DMS79 treated with DMSO at 0.1 percent for 48 hours (cell line): ENCODE results near the gene SMG9.

Experiments used
- DNase-seq: peaks from one replicate; lab custom pipeline; 2025; lab: John Stamatoyannopoulos, UW

The SMG9 gene, protein sequence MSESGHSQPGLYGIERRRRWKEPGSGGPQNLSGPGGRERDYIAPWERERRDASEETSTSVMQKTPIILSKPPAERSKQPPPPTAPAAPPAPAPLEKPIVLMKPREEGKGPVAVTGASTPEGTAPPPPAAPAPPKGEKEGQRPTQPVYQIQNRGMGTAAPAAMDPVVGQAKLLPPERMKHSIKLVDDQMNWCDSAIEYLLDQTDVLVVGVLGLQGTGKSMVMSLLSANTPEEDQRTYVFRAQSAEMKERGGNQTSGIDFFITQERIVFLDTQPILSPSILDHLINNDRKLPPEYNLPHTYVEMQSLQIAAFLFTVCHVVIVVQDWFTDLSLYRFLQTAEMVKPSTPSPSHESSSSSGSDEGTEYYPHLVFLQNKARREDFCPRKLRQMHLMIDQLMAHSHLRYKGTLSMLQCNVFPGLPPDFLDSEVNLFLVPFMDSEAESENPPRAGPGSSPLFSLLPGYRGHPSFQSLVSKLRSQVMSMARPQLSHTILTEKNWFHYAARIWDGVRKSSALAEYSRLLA

DNA sequence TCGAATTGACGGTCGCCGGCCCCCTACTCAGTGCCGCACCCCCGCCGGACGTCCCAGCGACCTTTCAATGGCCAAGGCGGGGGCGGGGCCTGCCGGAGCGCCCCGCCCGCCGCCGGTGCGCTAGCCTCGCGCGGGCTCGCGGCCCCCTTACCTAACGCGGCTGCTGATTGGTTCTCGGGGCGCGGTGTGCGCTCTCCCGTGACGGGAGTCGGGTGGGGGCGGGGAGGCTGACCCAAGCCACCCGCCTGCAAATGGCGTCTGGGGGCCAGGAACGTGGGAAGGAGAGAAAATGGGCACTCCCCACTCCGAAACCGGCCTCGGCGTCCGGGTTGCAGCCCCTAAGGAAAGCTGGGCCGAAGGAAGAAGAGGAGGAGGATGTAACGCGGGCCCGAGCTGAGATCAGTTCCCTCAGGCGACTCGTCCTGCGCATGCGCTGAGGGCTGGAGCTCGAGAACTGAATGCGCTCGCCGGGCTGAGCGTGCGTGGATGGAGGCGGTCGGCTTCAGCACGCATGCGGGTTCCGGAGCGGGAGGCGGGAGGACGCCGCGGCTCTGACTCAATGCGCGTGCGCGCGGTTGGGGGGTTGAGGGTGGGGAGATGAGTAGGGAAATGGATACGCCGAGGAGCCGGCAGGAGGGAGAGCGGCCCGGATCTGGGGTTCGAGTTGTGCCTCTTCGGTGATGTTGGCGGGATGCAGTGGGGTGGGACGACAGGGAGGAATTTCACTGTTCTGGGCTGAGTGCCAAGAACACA lies at the start of gene SMG9:
Gene SMG9 (minus strand): TSS at position 460 of the 753 bp plus-strand sequence. CDS start 4,221 bp downstream, outside the sequence.
- DNase-seq: peak; percentile 92

GRCh38 chr19:43804432-43804831 lies 49.7 kb upstream of the SMG9 start:
- DNase-seq: no peak

- DNase-seq: no peak
Observed at GRCh38 chr19:43802216-43802951, 47.6 kb upstream of the SMG9 start, which contains the start of gene LYPD5. TSS of gene LYPD5 (minus strand) at chr19:43802447. CDS start at chr19:43802380, 67 bp downstream.

DNA sequence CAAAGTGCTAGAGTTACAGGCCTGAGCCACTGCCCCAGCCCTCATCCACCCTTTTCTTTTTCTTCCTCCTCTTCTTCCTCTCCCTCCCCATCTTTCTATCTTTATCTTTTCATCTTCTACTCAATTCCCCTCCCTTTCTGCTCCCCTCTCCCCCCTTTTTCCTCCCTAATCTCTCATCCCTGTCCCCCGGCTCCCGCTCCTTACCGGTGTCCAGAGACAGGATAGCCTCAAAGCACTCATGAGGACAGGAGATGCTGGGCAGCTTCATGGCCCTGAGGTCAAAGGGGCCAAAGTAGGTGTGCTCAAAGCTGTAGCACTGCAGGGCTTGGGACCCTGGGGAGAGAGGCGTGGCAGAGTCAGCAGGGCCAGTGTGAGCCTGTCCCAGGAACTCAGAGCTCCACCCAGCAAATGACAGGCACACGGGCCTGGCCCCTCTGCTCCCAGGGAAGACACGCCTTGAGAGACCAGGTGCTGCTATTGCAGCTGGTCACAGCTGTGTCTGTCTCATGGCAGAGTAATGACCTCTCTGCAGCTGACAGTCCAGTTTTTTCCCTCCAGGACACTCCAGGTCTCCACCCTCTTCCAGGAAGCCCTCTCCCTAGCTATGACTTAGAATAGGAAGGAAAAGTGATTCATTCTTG lies 44.9 kb upstream of the SMG9 start:
- no peak for DNase-seq

GRCh38 chr19:43798546-43799409 lies 44.0 kb upstream of the SMG9 start:
- DNase-seq: peak; percentile 81

GRCh38 chr19:43798026-43798545 lies 43.3 kb upstream of the SMG9 start:
- no peak for DNase-seq

DNA sequence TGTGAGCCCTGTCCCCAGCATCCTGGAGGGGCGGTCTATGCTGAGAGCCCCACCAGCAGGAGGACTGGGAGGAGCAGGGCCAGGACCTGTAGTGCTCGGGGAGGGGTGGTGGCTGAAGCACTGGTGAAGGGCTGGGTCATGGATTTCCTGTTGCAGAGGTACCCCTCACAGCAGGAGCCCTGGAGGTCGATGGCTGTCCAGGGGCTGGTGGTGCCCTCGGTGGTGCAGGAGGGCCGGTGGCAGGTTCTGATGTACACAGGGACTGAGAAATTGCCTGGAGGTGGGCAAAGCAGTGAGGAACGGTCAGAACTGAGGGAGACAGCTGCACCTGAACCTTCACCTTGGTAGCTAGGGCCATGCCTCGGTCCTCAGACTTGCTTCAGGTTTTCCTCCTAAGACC lies 42.8 kb upstream of the SMG9 start:
- no peak for DNase-seq

- no peak for DNase-seq
Observed at GRCh38 chr19:43797118-43797517, 42.4 kb upstream of the SMG9 start.

DNA sequence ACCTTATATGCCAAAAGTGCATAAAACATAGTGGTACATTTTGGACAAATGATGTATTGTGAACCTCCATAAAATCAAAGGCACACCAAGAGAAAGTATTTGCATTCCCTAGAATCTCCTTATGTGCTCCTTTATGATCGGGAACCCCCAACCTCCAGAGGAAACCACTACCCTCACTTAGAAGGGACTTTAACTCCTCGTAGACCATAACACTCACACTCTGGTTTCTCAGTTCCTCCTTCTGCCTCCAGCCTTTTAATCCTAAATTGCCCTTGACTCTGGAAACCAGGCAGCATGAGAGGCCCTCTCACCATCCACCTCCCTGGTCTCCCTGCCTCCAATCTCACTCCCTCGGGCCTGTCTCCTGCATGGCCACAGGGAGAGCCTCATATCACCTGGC lies 35.8 kb upstream of the SMG9 start:
- no peak for DNase-seq

DNA sequence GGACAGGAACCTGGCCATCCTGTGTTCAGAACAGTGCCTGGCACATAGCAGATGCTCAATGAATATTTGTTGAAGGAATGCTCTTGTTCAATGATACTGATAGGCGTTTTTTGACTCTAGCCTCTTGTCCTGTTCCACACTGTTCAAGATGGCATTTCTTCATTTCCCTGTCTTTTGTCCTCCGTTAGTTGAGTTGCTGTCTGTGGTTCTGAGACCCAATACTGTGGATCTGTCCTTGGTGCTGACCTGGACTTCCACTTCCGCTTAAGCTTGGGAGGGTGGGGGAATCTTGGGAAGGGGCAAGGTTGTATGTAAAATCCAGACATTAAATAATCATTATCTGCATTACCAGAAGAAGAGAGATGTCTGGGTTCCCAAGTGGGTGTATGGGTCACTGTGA lies 34.3 kb upstream of the SMG9 start:
- DNase-seq: no peak

DNA sequence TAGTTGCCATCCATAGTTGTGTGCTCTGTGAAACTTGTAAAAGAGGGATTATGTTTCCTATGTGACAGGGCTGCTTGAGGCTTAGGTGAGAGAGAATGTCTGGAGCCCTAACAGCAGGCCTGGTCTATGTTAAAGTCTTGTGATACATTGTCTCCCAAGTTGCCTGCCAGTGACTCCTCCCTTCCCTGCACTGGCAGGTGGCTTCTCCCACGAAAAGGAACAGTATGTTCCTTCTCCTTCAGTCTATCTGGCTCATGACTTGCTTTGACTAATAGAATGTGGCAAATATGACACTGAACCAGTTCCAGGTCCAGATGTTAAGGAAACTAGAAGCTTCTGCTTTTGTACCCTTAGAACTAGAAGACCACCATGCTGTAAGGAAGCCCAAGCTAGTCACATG lies 31.9 kb upstream of the SMG9 start:
- no peak for DNase-seq

DNA sequence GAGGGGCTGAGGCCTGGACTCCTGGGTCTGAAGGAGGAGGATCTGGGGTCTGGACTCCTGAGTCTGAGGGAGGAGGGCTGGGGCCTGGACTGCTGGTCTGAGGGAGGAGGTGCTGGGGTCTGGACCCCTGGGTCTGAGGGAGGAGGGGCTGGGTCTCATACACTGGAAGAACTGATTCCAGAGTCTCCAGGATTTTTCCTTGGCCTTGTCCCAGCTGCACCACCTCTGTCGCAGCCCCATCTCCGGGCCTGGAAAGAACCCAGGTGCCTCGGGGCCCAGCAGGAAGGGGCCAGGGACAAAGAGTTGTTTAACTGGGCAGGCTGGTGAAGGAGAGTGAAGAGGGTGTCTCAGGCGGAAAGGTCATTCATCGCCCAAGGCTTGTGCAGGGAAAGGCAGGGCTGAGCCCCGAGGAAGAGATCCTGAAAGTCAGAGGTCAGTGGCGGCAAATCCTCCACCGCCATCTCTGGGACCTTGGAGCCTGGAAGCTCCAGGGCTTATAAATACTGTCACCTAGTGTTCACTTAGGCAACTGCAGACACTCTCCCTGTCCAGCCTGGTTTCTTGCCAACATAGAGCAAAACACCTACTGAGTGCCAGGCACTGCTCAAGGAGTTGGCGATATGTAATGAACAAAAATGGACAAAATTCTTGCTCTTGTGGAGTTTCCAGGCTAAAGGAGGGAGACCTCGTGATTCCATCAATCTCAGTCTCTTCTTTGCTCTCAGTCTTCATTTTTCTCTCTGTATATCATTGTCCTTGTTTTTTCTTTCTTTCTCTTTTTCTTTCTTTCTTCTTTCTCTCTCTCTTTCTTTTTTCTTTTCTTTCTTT lies 30.4 kb upstream of the SMG9 start:
- DNase-seq: peak; percentile 72

- DNase-seq: no peak
Observed at GRCh38 chr19:43784241-43784980, 29.6 kb upstream of the SMG9 start.

DNA sequence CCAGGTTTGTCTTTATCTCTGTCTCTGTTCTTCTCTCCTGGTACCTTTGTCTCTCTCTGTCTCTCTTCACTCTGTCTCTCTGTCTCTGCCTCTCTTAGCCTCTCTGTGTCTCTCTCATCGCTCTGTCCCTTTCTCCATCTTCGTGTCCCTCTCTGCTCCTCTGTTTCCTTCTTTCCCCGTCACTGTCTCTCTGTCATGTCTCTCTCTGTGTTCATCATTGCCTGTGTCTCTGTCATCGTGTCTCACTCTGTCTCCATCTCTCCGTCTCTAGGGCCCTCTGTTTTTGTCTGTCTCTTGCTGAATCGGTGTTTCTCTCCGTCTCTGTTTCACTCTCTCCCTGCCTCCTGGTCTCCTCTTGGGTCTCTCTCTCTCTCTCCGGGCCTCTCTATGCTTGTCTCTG lies 28.9 kb upstream of the SMG9 start:
- no peak for DNase-seq

GRCh38 chr19:43782689-43783231 lies 28.0 kb upstream of the SMG9 start:
- no peak for DNase-seq

DNA sequence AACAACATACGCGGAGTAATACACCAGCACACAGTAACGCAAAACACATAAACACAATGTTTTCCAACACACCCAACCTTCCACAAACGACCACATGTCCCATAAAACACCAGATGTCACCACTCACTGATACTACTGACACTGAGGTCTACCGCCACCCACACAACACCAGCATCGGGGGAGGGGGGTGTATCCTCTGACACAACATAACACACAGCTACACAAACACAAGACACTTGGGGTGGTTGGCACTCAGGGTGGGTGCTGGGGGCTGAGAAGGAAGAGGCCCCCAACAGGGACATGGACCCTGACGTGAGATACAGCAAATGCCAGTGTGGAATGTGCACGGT lies 27.5 kb upstream of the SMG9 start:
- no peak for DNase-seq

DNA sequence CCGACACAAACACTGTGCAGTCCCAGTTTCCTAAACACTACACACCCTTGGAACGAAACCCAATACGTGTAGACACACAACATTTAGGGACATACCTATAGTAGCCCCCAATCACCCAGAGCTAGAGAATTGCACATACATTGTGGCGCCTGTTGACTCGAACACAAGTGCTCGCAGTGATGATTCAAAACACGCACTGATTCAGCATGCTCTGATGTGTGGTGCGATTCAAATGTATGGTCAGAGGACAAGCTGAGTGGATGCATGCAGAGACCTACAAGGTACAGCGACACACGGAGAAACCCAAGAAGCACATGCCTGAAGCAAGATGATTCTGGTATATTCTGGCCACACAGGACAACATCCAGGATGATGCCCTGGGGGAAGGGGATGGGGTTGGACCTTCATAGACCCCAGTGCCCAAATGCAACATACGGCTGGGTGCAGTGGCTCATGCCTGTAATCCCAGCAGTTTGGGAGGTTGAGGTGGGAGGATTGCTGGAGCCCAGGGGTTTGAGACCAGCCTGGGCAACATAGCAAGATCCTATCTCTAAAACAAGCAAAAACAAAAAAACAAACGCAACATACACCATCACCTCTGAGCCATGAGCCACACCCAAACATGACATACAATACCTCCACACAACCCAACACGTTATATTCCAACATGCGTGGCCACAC lies 27.0 kb upstream of the SMG9 start:
- no peak for DNase-seq
